SU-DHL-6 (cell line): ENCODE results near the gene STAB1.

Experiments used
- CTCF ChIP-seq: fragments of 200-600 bp; sonication (generic); IDR thresholded peaks from one replicate; pipeline ENCODE4 v1.5.1; 2017; ENCODE audit warnings: antibody characterized with exemption, mild to moderate bottlenecking, low read length, moderate library complexity; ENCODE audit not compliant: insufficient read depth, poor library complexity, severe bottlenecking
- EZH2phosphoT487 ChIP-seq: fragments of 200-600 bp; sonication (generic), shearing (Covaris generic); conservative IDR thresholded peaks from 2 replicates; pipeline ENCODE4 v1.6.1; 2018; ENCODE audit warnings: mild to moderate bottlenecking, antibody characterized with exemption, low read length, moderate library complexity, mixed read lengths

DNA sequence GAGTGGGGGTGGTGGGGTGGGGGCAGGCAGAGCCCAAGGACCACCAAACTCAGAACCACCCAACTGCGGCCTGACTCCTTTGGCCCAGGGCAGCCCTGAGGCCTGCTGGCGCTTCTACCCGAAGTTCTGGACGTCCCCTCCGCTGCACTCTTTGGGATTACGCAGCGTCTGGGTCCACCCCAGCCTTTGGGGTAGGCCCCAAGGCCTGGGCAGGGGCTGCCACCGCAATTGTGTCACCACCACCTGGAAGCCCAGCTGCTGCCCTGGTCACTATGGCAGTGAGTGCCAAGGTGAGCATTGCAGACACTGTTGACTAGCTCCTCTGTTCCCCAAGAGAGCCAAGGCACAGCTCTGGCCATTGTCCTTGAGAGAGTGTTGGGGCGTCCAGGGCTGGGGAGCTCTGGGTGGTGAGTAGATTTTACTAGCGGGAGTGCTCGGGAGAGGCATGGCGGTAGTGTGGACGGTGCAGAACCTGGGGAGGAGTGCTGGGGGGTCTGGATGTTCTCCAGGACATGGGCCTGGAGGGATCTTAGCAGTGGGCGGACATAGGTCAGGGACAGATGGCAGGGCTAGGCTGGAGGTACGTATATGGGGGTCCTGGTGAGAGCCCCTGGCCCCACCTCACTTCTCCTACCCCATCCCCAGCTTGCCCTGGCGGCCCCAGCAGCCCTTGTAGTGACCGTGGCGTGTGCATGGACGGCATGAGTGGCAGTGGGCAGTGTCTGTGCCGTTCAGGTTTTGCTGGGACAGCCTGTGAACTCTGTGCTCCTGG, 25.8 kb downstream of the STAB1 start:
- TF ChIP-seq CTCF (no peak), EZH2phosphoT487 (no peak)
